ENCODE results near the gene RNU1-1.
"Not testable (repeated sequence)": the region's sequence is repeated elsewhere in the genome, so short reads cannot be mapped to it uniquely, and the experiment has no call there.

The RNU1-1 gene

GRCh38 chr1:16514107-16515055, at the start of gene RNU1-1:
Gene RNU1-1, minus strand, starts transcription at chr1:16514285.
- DNase-seq (ENCODE audit: low spot score), result peak; percentile 74

GRCh38 chr1:16561035-16561434, 47.0 kb upstream of the RNU1-1 start:
- not testable (repeated sequence) for DNase-seq (ENCODE audit: low spot score)

DNA sequence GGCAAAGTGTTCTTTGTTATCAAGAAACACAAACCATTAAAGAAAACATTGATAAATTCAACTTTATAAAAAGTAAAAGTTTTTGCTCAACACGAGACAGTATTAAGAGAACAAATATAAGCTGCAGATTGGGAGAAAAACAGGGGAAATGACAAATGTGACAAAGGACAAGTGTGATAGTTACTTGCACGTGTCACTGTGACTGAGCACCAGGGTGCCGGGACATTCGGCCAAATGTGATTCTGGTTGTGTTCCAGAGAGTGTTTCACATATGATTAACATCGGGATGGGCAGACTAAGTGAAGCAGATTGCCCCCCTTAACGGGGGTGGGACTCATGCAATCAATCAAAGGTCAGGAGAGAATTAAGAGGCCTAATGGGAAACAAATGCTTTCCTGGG, 46.4 kb upstream of the RNU1-1 start:
- not testable (repeated sequence) for DNase-seq (ENCODE audit: low spot score)

DNA sequence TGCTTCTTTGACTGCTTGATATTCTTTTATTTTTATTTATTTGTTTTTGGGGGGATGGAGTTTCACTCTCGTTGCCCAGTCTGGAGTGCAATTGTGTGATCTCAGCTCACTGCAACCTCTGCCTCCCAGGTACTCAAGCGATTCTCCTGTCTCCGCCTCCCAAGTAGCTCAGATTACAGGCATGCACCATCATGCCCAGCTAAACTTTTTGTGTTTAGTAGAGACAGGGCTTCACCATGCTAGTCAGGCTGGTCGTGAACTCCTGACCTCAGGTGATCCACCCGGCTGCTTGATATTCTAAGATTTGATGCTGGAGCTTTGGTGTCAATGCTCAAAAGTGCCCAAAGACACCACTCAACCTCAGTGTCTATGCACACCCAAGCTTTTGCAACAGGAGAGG, 45.6 kb upstream of the RNU1-1 start:
- not testable (repeated sequence) for DNase-seq (ENCODE audit: low spot score)

GRCh38 chr1:16557034-16557433, 42.9 kb upstream of the RNU1-1 start:
- not testable (repeated sequence) for DNase-seq (ENCODE audit: low spot score)

GRCh38 chr1:16553244-16553643, 39.2 kb upstream of the RNU1-1 start:
- DNase-seq (ENCODE audit: low spot score), result not testable (repeated sequence)

DNA sequence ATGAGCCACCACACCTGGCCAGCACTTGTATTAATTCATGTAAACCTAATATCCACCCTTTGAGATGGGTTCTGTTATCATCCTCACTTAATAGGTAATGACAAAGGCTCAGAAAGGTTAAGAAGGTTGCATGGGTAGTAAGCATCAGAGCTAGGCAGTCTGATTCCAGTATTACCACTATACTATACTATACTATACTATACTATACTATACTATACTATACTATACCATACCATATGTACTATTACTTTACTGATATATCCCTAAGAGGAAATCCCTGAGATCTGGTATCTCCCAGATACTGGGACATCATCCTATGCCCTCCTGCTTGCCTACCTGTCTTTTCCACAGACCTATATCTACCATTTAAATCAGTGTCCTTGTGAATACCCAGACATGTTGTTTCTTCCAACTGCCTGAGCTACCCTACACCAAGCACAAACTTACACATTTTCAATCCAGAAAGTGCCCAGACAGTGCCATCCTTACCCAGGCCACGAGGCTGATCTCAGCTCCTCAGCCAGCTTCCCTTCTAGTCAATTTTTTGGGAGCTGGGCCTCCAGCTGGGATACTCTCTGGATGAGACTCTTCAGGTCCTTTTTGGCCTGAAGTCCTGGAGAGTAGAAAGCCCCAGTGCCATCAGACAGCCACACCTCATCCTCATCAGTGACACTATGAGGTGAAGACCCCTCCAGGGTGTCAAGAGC, 36.3 kb upstream of the RNU1-1 start:
- not testable (repeated sequence) for DNase-seq (ENCODE audit: low spot score)

GRCh38 chr1:16549545-16549944, 35.5 kb upstream of the RNU1-1 start:
- DNase-seq (ENCODE audit: low spot score), result not testable (repeated sequence)

GRCh38 chr1:16547502-16548241, 33.6 kb upstream of the RNU1-1 start:
- DNase-seq (ENCODE audit: low spot score), result not testable (repeated sequence)

GRCh38 chr1:16545682-16546095, 31.6 kb upstream of the RNU1-1 start:
- DNase-seq (ENCODE audit: low spot score), result not testable (repeated sequence)

DNA sequence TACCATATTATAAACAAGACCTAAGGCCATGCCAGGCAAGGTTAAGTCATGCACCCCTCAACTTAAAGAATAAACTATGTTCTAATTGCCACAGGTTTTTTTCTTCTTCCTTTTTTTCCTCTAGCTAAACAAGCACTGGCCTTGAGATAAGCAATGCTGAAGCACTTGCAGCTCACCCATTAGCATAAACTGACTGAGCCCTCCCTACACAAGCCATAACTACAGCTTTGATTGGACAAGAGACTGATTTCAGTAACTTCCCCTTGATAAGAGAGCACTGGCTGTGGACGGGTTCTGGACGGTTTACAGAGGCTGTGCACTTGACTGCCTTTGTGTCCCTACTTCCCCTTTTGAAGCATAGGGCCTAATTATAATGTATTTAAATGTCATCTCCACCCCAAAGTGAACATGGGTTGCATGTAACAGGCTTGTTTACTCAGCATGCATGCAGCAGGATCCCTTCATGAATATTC, 26.4 kb upstream of the RNU1-1 start:
- not testable (repeated sequence) for DNase-seq (ENCODE audit: low spot score)

DNA sequence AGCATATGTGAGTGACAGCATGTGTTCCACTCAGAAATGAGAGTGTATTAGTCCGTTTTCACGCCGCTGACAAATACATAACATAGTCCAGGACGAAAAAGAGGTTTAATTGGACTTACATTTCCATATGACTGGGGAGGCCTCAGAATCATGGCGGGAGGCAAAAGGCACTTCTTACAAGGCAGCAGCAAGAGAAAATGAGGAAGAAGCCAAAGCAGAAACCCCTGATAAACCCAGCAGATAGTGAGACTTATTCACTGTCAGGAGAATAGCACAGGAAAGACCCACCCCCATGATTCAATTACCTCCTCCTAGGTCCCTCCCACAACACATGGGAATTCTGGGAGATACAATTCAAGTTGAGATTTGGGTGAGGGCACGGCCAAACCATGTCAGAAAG, 23.4 kb upstream of the RNU1-1 start:
- DNase-seq (ENCODE audit: low spot score), result not testable (repeated sequence)

GRCh38 chr1:16536796-16537195, 22.7 kb upstream of the RNU1-1 start:
- DNase-seq (ENCODE audit: low spot score), result not testable (repeated sequence)

DNA sequence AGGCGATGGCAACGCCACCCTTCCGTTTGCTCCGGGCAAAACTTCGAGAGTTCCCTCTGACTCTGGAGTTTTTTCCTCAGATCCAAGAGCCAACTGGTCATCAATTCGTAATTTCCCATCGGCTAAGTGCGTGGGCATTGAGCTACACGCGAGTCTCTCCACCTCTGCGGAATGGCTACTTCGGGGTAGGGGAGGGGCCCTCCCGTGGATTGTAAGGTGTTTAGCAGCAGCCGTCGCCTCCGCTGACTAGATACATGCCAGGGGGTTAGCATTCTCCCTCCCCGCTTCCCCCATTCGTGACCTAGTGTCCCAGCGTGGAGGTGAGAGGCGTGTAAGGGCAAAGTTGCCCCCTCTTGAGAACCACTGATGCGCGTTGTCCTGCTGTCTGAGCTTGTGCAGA, 21.8 kb upstream of the RNU1-1 start:
- DNase-seq (ENCODE audit: low spot score), result not testable (repeated sequence)

DNA sequence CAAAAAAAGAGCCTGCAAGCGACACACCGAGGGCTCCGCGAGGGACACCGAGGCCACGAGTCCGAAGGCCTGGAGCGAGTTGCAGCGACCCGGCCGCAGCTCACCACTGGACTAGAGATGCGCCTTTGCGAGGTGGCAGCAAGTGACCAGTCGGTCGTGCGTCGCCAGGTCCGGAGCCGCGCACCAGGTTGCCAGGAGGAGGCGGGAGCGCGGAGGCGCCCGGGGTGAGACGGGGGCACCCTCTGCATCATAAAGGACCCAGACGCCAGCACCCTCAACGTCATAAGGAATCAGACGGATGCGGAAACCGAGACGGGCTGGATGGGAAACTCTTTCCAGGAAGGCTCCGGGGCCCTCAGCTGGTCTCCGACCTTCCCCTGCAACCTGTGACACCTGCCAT, 21.4 kb upstream of the RNU1-1 start:
- not testable (repeated sequence) for DNase-seq (ENCODE audit: low spot score)

DNA sequence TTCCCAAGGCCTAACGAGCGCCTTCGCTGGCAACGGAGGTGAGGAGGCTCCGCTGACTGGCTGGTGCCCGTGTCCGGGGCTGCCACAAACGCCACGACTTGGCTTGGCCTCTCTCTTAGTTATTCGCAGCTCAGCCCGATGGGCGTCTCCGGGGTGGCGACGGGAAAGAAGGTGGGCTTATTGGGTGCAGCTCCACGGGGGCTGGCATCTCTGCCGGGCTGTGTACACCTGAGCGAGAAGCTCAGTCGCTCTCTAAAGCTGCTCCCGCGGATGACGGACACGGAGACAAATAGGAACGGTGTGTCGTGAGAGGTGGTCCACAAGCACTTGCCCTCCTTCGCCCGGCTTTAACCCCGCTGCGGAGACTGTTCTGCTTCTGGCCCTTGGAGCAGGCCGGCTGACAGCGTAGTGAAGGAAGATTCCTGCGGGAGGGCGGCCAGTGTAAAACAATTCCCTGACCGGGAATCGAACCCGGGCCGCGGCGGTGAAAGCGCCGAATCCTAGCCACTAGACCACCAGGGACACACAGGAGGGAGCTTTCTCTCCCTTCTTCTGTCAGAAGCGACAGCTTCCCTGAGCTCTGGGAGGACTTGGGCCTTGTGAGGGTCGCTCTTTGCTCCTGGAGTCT, 20.9 kb upstream of the RNU1-1 start:
- DNase-seq (ENCODE audit: low spot score), result peak; percentile 25

DNA sequence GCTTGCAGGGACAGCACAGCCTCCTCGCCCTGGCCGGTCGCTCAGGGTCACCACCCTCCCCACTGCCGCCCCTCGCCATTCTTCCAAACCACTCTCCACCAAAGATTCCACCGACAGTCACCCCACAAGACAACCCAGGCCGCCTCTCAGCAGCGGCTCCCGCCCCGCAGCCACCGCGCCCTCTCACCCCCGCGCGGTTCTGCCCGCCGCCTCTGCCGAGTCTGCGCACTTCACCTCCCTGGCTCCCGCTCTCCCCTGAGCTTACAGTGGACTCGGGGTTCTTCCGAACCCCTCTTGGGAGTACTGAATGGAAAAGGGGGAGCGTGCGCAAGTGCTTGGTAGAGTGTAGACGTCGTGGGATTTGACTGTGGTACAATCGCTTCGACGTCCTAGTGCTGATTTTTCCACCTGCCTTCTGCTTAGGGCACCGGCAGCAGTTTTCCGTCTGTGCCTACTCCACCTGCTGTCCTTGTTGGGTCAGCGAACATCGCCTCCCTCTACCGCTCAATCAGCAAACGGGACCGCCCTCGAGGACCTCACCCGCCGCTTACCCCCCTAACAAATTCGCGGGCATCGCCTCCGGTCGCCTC, 20.2 kb upstream of the RNU1-1 start:
- DNase-seq (ENCODE audit: low spot score), result not testable (repeated sequence)

GRCh38 chr1:16532235-16532991, 18.3 kb upstream of the RNU1-1 start:
- DNase-seq (ENCODE audit: low spot score), result not testable (repeated sequence)

GRCh38 chr1:16528338-16528737, 14.3 kb upstream of the RNU1-1 start:
- not testable (repeated sequence) for DNase-seq (ENCODE audit: low spot score)

- DNase-seq (ENCODE audit: low spot score), result not testable (repeated sequence)
Measured at GRCh38 chr1:16525769-16526168, 11.7 kb upstream of the RNU1-1 start.

All from putamen (tissue), 1 donor.